Gastrocnemius medialis (tissue), 4 donors: ENCODE results near the gene KCNAB3. TPM values are rescaled to one million over a fixed set of nuclear protein-coding genes. Genes with fewer than 3 reads are reported as not detected.

Experiments used
- ATAC-seq, 2 donors: fragments of 150-250 bp; one replicate each; pipeline ENCODE4 v1.9.1; 2016
- DNase-seq, 2 donors: peaks; one replicate each; pipeline ENCODE4 v3.0.0-alpha.2; 2019
- H3K27ac ChIP-seq, 4 donors: fragments of 200-600 bp; sonication (generic); 1 replicate in 1 of 4; 2 replicates in 3 of 4; pipeline ENCODE4 v1.5.1; 2016 to 2018; ENCODE audit warnings: mild to moderate bottlenecking in 2 of 4, moderate library complexity in 1 of 4
- H3K27me3 ChIP-seq, 3 donors: fragments of 200-600 bp; sonication (generic) in 2 of 3; 1 replicate in 1 of 3; 2 replicates in 2 of 3; pipeline versions ENCODE4 v1.5.1 to v1.6.0; 2016 to 2019; ENCODE audit warnings: mild to moderate bottlenecking in 1 of 3, moderate library complexity in 1 of 3
- H3K36me3 ChIP-seq, 2 donors: fragments of 200-600 bp; sonication (generic) in 1 of 2; one replicate each; pipeline ENCODE4 v1.5.1; 2017 to 2018
- H3K4me1 ChIP-seq, 2 donors: fragments of 200-600 bp; sonication (generic) in 1 of 2; one replicate each; pipeline ENCODE4 v1.5.1; 2016 to 2017; ENCODE audit warnings: mild to moderate bottlenecking in 2 of 2
- H3K4me3 ChIP-seq, 4 donors: fragments of 200-600 bp; sonication (generic) in 3 of 4; 1 replicate in 1 of 4; 2 replicates in 3 of 4; pipeline ENCODE4 v1.5.1; 2016 to 2019; ENCODE audit warnings: mild to moderate bottlenecking in 2 of 4
- H3K9me3 ChIP-seq, 3 donors: fragments of 200-600 bp; sonication (generic) in 2 of 3; 1 replicate in 1 of 3; 2 replicates in 2 of 3; pipeline ENCODE4 v1.5.1; 2016 to 2019
- POLR2A ChIP-seq, 2 donors: fragments of 450-650 bp; IDR thresholded peaks; one replicate each; pipeline ENCODE4 v1.6.1; 2017; ENCODE audit warnings: antibody characterized with exemption in 2 of 2, mild to moderate bottlenecking in 2 of 2, moderate library complexity in 2 of 2
- in situ Hi-C, 4 donors: fragments of 200-750 bp; cut with MboI; loops; one replicate each; pipeline versions ENCODE4 v1.15.0 to v1.8.0; 2017; ENCODE audit warnings: low sequenced_read_pairs in 4 of 4
- intact Hi-C: fragments of 100-400 bp; cut with DNase I; formaldehyde crosslinking; loops from one replicate; pipeline ENCODE4 v1.15.1; 2023; ENCODE audit warnings: low total_unique reads
- total RNA-seq, 4 donors: library from RNA; depleted of rRNA; stranded (reverse); fragments of >200 nt; gene quantifications; one replicate each; pipeline versions ENCODE4 v1.1.0 to v1.2.3, GENCODE V29; 2016
- TF ChIP-seq, protein P1 (sequence below), 5 experiments: fragments of 450-650 bp in 3 of 5; fragments of 200-600 bp in 2 of 5; sonication (generic) in 2 of 5; IDR thresholded peaks in 4 of 5; conservative IDR thresholded peaks in 1 of 5; 1 replicate in 4 of 5; 2 replicates in 1 of 5; pipeline ENCODE4 v1.5.1; 2016 to 2019; ENCODE audit warnings: antibody characterized with exemption in 5 of 5, mild to moderate bottlenecking in 3 of 5, moderate library complexity in 3 of 5

The KCNAB3 gene
- total RNA-seq, 4 donors from 2014 or later = 0.42 TPM; not detected in 3

DNA sequence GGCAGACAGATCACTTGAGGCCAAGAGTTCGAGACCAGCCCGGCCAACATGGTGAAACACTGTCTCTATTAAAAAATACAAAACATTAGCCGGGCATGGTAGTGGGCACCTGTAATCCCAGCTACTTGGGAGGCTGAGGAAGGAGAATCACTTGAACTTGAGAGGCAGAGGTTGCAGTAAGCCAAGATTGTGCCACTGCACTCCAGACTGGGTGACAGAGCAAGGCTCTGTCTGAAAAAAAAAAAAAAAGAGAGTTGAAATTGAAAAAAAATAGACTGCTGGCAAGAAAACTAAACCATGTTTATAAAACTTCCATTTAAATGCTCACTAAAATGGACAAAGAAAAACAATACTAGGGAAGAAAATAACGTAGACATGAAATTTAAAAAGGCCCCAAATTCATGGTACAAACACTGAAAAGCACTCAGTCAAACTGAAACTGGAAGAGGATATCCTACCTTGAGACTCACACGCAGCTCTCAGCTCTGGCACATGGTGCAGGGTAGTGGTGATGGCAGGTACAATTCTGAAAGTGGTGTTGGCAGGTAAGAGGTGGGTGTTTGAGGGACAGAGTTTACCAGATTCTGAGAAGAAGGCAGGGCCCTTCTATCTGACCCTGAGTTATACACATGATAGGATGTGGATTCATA, 21.6 kb upstream of the KCNAB3 start:
- Histone ChIP-seq H3K4me3 (no peak overlapping the region), H3K9me3 (no peaks in the 10 kb centered on the region), H3K27me3 (no peaks in the 10 kb centered on the region), H3K4me1 (no peaks in the 10 kb centered on the region), H3K27ac (no peak overlapping the region), H3K36me3 (peaks cover 0 to 35% of the 10 kb centered on the region in 2 donors)
- ATAC-seq (no peak), DNase-seq (no peak)
- TF ChIP-seq POLR2A (IDR thresholded peaks at IDR 0.05) = no peak
- TF ChIP-seq, protein P1, sequence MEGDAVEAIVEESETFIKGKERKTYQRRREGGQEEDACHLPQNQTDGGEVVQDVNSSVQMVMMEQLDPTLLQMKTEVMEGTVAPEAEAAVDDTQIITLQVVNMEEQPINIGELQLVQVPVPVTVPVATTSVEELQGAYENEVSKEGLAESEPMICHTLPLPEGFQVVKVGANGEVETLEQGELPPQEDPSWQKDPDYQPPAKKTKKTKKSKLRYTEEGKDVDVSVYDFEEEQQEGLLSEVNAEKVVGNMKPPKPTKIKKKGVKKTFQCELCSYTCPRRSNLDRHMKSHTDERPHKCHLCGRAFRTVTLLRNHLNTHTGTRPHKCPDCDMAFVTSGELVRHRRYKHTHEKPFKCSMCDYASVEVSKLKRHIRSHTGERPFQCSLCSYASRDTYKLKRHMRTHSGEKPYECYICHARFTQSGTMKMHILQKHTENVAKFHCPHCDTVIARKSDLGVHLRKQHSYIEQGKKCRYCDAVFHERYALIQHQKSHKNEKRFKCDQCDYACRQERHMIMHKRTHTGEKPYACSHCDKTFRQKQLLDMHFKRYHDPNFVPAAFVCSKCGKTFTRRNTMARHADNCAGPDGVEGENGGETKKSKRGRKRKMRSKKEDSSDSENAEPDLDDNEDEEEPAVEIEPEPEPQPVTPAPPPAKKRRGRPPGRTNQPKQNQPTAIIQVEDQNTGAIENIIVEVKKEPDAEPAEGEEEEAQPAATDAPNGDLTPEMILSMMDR (IDR thresholded peaks at IDR 0.05 in 4 of 5, conservative IDR thresholded peaks at IDR 0.05 in 1 of 5) = no peak
- in situ Hi-C loops = no loop called here
- intact Hi-C loops = no loop called here

DNA sequence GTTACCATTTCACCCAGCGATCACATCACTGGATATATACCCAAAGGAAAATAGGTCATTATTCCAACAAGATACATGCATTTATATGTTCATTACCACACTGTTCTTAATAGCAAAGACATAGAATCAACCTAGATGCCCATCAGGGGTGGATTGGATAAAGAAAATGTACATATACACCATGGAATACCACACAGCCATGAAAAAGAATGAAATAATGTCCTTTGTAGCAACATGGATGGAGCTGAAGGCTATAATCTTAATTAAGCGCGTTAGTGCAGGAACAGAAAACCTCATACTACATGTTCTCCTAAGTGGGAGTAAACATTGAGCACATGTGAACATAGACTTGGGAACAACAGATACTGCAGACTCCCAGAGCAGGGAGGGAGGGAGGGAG, 20.9 kb upstream of the KCNAB3 start:
- no peaks in the 10 kb centered on the region for H3K4me1 ChIP-seq
- in situ Hi-C loops (no loop called here), intact Hi-C loops (no loop called here)
- no peaks in the 10 kb centered on the region for H3K27me3 ChIP-seq
- DNase-seq = no peak
- peaks cover 0 to 42% of the 10 kb centered on the region in 2 donors for H3K36me3 ChIP-seq
- no peak overlapping the region for H3K27ac ChIP-seq
- TF ChIP-seq, protein P1 (IDR thresholded peaks at IDR 0.05 in 4 of 5, conservative IDR thresholded peaks at IDR 0.05 in 1 of 5) = no peak
- no peak for TF ChIP-seq POLR2A (IDR thresholded peaks at IDR 0.05)
- ATAC-seq = no peak
- no peak overlapping the region for H3K4me3 ChIP-seq
- H3K9me3 ChIP-seq = no peaks in the 10 kb centered on the region

DNA sequence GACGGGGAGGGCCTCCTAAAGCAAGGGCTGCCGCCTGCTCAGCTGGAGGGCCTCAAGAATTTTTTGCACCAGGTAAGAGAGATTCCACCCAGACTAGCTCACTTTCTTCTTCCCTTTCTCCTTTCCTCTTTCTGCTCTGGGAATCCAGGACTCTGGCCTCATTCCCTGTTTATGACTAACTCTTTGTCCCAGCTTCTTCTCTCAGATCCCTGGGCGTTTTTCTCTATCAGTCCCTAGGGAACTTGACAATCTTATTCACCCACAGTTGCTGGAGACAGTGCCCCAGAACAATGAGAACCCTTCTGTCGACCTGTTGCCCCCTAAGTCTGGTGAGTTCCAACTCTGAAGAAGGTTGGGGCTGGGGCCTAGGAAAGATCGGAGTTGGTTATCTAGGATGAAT, 18.0 kb upstream of the KCNAB3 start:
- in situ Hi-C loops (no loop called here), intact Hi-C loops (no loop called here)
- Histone ChIP-seq H3K27me3 (no peaks in the 10 kb centered on the region), H3K27ac (no peak overlapping the region), H3K9me3 (no peaks in the 10 kb centered on the region), H3K36me3 (peaks cover 0 to 68% of the 10 kb centered on the region in 2 donors), H3K4me3 (no peak overlapping the region), H3K4me1 (no peaks in the 10 kb centered on the region)
- no peak for DNase-seq
- no peak for TF ChIP-seq POLR2A (IDR thresholded peaks at IDR 0.05)
- ATAC-seq = no peak

DNA sequence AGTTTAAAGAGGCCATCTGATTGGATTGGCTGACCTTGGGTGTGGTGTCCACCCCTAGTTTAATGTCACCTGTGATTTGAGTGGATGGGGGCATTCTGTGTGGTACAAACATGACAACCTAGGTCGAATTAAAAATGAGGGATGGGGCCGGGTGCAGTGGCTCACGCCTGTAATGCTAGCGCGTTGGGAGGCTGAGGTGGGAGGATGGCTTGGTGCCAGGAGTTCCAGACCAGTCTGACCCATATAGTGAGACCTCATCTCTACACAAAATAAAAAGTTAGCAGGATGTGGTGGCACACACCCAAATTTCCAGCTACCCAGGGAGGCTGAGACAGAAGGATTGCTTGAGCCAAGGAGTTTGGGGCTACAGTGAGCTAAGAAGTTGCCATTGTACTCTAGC, 16.8 kb upstream of the KCNAB3 start:
- no peaks in the 10 kb centered on the region for H3K27me3 ChIP-seq
- no peak overlapping the region for H3K4me3 ChIP-seq
- TF ChIP-seq, protein P1 (IDR thresholded peaks at IDR 0.05 in 4 of 5, conservative IDR thresholded peaks at IDR 0.05 in 1 of 5) = no peak
- no peak for TF ChIP-seq POLR2A (IDR thresholded peaks at IDR 0.05)
- no peaks in the 10 kb centered on the region for H3K9me3 ChIP-seq
- DNase-seq (no peak), ATAC-seq (no peak)
- in situ Hi-C loops = no loop called here
- intact Hi-C loops = no loop called here
- H3K36me3 ChIP-seq = peaks cover 0 to 68% of the 10 kb centered on the region in 2 donors
- no peaks in the 10 kb centered on the region for H3K4me1 ChIP-seq
- H3K27ac ChIP-seq = no peak overlapping the region

DNA sequence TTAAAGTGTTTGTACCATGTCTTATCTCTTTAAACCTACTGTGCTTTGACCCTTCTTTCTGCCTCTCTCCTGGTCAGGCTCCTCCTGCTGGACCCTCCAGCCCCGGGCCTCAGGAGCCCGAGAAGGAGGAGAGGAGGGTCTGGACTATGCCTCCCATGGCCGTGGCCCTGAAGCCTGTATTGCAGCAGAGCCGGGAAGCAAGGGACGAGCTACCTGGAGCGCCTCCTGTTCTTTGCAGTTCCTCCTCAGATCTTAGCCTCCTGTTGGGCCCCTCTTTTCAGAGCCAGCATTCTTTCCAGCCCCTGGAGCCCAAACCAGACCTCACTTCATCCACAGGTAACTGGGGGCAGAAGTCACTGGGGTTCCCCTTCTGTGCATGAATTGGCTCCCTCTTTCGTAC, 16.0 kb upstream of the KCNAB3 start:
- Histone ChIP-seq H3K27ac (no peak overlapping the region), H3K27me3 (no peaks in the 10 kb centered on the region), H3K4me3 (no peak overlapping the region), H3K4me1 (no peaks in the 10 kb centered on the region), H3K9me3 (no peaks in the 10 kb centered on the region), H3K36me3 (peaks cover 0 to 73% of the 10 kb centered on the region in 2 donors)
- intact Hi-C loops (no loop called here), in situ Hi-C loops (no loop called here)
- ATAC-seq (no peak), DNase-seq (no peak)
- TF ChIP-seq, protein P1 (IDR thresholded peaks at IDR 0.05 in 4 of 5, conservative IDR thresholded peaks at IDR 0.05 in 1 of 5) = no peak
- no peak for TF ChIP-seq POLR2A (IDR thresholded peaks at IDR 0.05)
